HT-29 (cell line): ENCODE data around the gene ANKRD1. TPM values are rescaled to one million over a fixed set of nuclear protein-coding genes. Genes with fewer than 3 reads are reported as not detected.
A peak's percentile ranks its signal among the peaks of the same experiment; 100 is the strongest.

ENCODE experiments used
- DNase-seq: peaks from one replicate; pipeline ENCODE4 v3.0.0-alpha.2; 2015; ENCODE audit warnings: low spot score
- total RNA-seq: library from RNA; depleted of rRNA; stranded (reverse); fragments of >200 nt; shearing (Covaris generic); gene quantifications from 2 replicates; pipeline ENCODE4 v1.2.3, GENCODE V29; 2014

The ANKRD1 gene
- total RNA-seq, 1 experiment from 2014 or later, result not detected

DNA sequence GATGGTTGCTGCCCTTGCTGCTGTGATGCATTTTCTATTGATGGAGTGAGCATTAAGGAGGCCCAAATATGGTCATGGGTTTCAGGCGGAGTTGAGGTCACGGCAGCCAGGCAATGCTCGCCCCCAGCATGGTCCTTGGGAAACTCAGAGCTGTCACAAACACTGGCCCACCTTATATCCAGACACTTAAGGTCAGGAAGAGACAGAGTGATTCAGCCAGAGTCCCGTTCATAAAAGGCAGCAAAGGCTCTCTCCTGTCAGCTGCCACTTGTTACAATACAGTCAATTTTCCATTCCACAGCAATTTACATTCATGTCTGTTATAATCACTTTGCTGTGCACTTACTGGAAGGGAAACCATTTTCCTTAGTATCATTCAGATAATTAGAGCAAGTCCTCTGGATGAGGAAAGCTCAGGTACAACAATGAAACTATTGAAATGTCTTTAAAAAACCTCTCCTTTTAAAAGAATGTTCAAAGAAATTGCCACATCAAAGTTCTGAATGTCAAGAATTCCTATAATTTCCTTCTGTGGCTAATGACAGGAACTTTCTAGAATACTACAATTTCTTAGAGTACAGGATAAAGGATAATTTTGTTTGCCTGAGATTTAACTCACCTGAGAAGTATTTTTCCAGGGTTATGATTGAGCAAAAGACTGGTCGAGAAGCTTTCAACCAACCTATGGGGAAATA is 14.8 kb upstream of the ANKRD1 start:
- no peak for DNase-seq

DNA sequence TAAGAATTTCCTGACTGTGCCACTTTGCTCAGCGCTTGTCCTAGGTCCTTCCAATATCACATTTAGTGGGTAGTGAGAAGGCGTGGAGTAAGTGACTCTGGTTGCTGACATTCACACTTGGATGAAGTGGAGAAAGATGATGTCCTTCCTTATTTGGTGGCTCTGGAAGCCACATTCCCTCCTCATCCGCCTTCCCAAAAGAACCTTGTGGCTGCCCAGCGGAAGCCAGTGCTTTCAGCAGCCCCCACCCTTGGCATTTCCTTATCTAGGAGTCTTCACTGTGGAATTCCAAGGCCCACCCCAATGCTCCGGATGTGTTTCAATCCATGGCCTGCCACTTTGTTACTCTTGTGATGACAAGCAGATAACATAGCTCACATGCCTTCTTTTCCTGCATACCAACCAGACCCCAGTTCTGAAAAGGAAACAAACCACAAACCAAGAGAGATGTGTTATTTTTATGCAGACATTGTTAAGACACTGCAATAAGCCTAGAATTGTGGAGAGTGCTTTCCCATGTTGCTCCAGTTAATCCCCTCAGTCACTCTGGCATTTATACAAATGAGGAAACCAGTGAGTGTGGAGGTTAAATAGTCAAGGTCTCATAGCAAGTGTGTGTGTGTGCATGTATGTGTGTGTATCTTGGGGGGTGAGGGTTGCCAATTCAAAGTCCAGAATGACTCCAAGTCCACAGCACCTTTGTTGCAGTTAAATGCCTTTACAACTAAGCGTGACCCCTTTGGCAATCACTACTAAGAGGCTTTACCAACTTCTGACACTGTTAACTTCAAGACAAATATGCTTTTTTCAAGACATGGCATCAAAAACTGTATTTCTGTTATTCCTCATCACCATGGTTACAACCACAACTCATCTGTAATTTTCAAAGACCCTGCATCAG is 10.3 kb upstream of the ANKRD1 start:
- DNase-seq, result peak; percentile 56

DNA sequence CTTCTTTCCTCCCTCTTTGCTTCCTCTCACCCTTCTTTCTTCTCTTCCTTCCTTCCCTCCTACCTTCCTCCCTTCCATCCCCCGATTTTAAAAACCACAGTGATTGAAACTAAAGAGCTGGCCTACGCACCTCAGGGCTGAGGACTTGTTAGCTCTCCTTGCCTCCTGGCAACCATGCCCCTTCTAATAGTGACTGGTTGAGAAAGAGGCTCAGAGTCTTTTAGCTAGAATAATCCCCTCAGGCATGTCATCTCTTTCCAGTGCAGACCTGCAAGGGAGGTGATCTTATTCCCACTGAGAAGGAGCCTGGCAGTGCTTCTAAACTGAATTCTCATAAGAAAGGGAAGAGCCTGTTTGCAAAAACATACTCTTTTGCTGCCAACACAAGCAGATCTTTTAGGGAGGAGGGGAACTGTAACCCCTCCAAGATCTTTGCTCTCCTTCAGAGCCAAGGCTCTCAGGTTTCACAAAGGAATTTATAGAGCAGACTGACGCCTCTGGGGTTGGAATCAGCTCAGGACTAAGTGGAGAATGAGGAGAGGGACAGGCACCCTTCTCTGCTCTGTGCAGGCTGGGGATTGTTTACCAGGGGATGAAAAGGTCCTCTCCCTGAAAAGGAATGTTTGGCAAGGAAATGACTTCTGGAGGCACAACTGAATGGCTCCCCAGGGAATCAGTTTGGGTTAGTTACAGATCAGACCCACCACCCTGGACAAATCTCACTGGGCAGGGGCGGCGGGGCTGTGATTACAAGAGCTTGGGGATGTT is 9.4 kb upstream of the ANKRD1 start:
- peak; percentile 37 for DNase-seq

GRCh38 chr10:90929179-90929578 is 8.3 kb upstream of the ANKRD1 start:
- DNase-seq, result no peak

DNA sequence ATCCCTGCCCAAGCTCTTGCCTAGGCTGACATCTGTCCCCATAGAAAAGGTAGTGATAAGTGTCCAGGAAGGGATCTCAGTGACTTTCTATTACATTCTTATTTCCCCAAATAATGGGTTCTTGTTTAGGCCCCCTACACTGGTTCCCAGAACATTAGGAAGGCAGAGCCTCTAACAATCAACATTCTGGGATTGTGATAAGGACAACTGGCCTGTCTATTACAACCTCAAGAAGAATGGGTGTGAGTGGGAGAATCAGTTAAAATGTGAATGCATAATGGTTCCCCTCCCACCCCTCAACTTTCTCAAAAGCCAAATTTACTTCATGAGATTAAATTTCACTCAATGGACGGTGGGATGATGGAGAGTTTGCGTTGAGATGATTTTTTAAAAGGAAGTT is 6.4 kb upstream of the ANKRD1 start:
- no peak for DNase-seq

- DNase-seq, result no peak
Observed at GRCh38 chr10:90925079-90926029, 4.5 kb upstream of the ANKRD1 start.

DNA sequence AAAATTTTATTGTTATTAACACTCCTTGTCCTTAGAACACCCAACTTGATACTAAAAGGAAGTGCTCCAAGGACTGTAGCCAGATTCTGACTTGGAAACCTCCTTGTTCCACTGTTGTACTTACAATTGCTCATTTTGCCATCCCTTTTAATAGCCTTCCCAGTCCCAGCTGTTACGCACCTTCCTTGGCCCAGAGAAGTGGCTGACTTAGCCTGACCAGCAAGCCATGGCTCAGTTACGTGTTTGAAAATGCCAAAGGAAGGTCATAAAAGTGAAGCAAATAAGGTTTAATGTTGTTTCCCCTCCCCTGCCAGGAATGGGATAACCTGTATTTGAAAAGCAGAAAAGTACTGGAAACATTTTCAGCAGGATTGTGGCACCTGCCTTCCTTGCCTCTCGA is 3.7 kb upstream of the ANKRD1 start:
- DNase-seq, result no peak

DNA sequence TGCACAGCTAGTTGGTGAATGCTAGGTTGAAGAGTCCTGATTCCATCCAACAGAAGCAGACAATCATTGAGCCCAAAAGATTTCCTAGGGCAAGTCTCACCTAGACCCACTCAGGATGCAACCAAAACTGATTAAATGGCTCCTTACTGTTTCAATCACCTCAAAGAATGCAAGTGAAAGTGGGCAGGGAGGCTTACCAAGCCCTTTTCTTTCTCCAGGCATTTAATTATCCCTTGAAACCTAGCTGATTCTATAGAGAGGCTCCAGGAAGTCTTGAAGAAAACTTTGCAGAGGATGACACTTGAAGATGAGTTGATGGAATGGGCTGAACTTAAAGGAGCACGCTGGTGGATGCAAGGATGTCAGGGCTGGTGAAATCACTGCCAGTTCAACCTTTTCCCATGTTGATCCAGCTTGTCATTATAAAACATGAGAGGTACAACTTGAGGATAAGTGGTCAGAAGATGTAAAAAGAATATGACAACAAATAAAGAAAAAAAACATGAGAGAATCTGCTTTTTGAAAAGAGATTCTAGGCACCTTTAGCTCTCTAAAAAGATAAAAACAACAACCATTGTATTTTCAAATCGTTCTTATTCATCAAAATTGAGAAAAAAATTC is 2.3 kb upstream of the ANKRD1 start:
- DNase-seq, result no peak

DNA sequence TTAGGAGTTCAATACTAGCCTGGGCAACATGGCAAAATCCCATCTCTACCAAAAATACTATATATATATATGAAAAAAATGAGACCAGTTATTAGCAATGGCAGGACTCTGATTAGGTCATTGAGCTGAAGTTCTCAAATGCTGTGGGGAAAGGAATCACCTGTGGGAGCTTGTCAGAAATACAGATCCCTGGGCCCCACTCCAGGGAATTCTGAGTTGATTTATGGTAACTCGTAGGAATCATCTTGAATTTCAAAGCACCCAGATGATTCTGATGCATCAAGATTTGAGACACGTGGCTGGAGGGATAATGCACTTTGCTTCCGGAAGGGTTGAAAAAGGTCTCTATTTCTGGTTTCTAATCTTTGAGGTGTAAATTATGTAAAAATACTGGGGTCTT is 1.0 kb upstream of the ANKRD1 start:
- no peak for DNase-seq

GRCh38 chr10:90919683-90920574 is 958 bp downstream of the ANKRD1 start:
- DNase-seq, result no peak

GRCh38 chr10:90917968-90918318 is 2.9 kb downstream of the ANKRD1 start:
- no peak for DNase-seq

- DNase-seq, result no peak
Observed at GRCh38 chr10:90917238-90917967, 3.5 kb downstream of the ANKRD1 start.

DNA sequence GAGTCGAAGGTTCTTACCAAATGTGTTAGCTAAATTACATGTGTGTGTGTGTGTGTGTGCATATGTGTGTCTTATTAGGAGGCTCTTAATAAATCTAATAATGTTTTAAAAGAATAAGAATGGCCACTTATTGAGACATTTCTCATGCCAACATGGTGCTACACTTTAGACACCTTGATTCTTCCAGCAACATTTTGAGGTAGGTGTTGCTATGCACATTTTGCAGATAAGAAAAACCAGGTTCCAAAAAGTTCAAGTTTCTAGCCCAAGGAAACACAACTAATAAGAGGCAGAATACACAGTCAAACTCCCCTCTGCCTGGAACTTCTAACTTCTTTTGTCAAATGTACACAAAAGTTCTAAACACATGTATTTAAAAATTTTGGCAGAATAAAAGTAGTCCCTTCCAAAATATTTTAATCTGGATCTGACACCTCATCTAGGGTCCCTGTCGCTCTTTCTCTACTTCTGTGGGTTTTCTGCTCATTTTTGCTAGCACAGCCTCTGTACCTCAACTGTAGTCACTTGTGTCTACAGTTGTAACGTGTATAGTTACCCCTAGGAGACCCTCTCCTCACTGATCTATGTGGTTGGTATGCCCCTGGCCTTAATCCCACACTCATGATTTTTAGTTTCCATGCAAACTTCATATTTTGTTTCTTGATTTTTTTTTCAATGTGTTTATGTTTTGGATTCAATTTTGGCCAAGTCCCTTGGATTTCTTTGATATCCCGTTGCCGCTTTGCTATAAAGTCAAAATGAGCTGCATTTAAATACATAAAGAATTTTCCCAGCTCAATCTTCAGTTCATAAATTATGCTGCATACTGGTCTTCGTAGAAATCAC is 4.3 kb downstream of the ANKRD1 start:
- no peak for DNase-seq

GRCh38 chr10:90915766-90916075 is 5.2 kb downstream of the ANKRD1 start:
- DNase-seq, result no peak

DNA sequence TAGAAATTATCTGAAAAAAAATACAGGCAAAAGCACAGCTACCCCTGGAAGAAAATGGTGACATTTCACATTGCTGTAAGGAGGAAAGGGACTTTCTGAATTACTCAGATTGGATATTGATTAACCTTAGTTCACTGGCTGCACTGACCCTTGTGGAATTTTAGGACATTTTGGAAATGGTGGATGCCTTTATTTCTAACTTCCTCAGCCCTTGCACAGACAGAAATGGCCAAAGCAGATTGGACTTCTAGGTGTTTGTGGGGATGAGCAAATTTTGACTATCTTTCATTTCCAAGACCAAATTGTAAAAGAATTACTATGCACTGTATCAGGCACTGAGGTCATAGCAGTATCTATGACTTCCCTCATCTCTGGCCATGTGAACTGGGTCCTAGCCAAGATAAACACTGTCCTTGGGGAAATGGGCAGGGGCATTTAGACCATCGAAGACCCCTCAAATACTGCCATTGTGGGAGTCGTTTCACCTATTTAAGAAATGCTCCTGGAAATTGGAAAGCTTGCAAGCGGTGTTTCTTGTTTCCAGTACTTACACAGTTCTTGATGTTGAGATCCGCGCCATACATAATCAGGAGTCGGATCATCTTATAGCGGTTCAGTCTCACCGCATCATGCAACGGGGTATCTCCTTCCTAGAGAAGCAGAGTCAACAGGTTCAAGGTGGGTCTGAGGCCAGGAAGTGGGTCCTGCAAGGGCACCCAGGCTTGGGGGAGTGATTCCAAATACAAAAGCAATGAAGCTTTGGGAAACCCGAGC is 5.7 kb downstream of the ANKRD1 start:
- DNase-seq, result no peak

- DNase-seq, result no peak
Observed at GRCh38 chr10:90913774-90914420, 7.0 kb downstream of the ANKRD1 start.
